Fibroblast of the aortic adventitia (primary cell): ENCODE data around the gene CCDC17. TPM values are rescaled to one million over a fixed set of nuclear protein-coding genes. Genes with fewer than 3 reads are reported as not detected.
"Not testable (repeated sequence)": the region's sequence is repeated elsewhere in the genome, so short reads cannot be mapped to it uniquely, and the experiment has no call there.

Source experiments
- DNase-seq: peaks from one replicate; pipeline ENCODE4 v3.0.0-alpha.2; 2010; ENCODE audit warnings: low read depth
- H3K4me3 ChIP-seq: 2 replicates; pipeline ENCODE4 v1.5.1; 2011; ENCODE audit warnings: low read depth, mild to moderate bottlenecking, control low read depth, low read length, moderate library complexity
- CTCF ChIP-seq: IDR thresholded peaks from 2 replicates; pipeline ENCODE4 v1.5.1; 2011; ENCODE audit warnings: mild to moderate bottlenecking, low read length, control low read depth, inconsistent platforms; ENCODE audit not compliant: insufficient read depth
- total RNA-seq: library from RNA; depleted of rRNA; stranded (reverse); fragments of >200 nt; gene quantifications from 2 replicates; pipeline ENCODE4 v1.2.3, GENCODE V29; 2012; ENCODE audit warnings: low replicate concordance

CCDC17 gene
- total RNA-seq, 1 donor: 0.72 TPM

DNA sequence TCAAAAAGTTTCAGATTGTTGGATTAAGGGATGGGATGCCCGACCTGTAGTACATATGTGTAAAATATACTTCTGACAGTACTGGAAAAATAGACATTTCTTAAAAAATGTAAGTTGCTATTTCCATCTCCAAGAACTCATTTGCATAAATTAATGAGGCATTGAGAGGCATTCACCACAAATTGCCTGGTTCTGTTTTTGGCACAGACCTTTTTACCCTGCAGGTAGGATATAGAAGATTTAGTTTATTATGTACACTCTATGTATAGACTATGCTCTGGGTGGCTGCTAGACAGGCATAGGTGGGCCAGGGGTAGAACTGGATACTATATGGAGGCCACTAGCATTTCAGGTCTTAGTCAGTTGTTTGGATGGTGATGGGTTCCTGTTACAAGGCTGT is 8.0 kb downstream of the CCDC17 start:
- DNase-seq: no peak
- H3K4me3 ChIP-seq: no peak overlapping the region
- no peak for TF ChIP-seq CTCF

- DNase-seq: no peak
- no peak for TF ChIP-seq CTCF
- H3K4me3 ChIP-seq: no peak overlapping the region
Measured at GRCh38 chr1:45612941-45613579, 10.8 kb downstream of the CCDC17 start.

- no peak for DNase-seq
- TF ChIP-seq CTCF: no peak
- H3K4me3 ChIP-seq: no peak overlapping the region
Measured at GRCh38 chr1:45610589-45611226, 13.1 kb downstream of the CCDC17 start.

- no peak for DNase-seq
- no peak for TF ChIP-seq CTCF
- no peak overlapping the region for H3K4me3 ChIP-seq
Measured at GRCh38 chr1:45608175-45609156, 15.4 kb downstream of the CCDC17 start.

DNA sequence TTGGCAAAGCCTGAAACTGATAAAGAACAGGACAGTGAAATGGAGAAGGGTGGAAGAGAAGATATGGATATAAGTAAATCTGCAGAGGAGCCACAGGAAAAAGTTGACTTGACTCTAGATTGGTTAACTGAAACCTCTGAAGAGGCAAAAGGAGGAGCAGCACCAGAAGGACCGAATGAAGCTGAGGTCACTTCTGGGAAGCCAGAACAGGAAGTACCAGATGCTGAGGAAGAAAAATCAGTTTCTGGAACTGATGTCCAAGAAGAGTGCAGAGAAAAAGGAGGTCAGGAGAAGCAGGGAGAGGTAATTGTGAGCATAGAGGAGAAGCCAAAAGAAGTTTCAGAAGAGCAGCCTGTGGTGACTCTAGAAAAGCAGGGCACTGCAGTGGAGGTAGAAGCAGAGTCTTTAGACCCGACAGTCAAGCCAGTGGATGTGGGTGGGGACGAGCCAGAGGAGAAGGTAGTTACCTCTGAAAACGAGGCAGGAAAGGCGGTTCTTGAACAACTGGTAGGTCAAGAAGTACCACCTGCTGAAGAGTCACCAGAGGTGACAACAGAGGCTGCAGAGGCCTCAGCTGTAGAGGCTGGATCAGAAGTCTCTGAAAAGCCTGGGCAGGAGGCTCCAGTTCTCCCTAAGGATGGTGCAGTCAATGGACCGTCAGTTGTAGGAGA is 16.3 kb downstream of the CCDC17 start:
- H3K4me3 ChIP-seq: no peak overlapping the region
- DNase-seq: no peak
- no peak for TF ChIP-seq CTCF

DNA sequence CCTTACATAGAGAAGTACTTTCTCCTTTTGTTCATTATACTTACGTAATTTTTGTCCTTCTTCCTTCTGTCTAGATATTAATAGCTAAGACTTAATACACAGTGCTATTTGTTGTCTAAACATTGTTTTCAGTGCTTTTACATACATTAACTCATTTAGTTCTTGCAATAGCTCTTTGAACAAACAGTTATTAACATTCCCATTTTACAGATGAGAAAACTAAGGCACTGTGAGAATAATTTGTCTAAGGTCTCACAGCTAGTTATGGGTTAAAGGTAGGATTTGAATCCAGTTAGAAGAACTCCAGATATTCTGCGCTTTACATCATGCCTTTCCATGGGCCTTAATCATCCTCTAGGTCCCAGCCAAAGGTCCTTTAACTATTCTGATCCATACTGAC is 19.6 kb downstream of the CCDC17 start:
- TF ChIP-seq CTCF: no peak
- DNase-seq: no peak
- no peak overlapping the region for H3K4me3 ChIP-seq

DNA sequence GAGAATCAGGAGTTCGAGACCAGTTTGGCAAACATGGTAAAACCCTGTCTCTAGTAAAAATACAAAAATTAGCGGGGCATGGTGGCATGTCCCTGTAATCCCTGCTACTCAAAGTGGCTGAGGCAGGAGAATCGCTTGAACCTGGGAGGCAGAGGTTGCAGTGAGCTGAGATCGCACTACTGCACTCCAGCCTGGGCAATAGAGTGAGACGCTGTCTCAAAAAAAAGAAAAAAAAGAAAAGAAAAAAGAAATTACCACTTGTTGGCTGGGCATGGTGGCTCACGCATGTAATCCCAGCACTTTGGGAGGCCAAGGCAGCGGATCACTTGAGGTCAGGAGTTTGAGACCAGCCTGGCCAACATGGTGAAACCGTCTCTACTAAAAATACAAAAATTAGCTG is 27.1 kb downstream of the CCDC17 start:
- not testable (repeated sequence) for H3K4me3 ChIP-seq, DNase-seq
